Endothelial cell of umbilical vein (primary cell): Measurements from ENCODE around the gene YEATS4.

Experiments
- EZH2 ChIP-seq: IDR thresholded peaks from 2 replicates; pipeline ENCODE4 v1.6.1; 2012; ENCODE audit warnings: borderline replicate concordance, low read depth, mild to moderate bottlenecking, moderate library complexity, low read length, inconsistent platforms; ENCODE audit not compliant: severe bottlenecking
- MYC ChIP-seq: IDR thresholded peaks from one replicate; pipeline ENCODE4 v1.6.1; 2011; ENCODE audit warnings: mild to moderate bottlenecking, low read depth, low read length
- POLR2A ChIP-seq: IDR thresholded peaks from 2 replicates; pipeline ENCODE4 v1.6.1; 2012; ENCODE audit warnings: low read depth, mild to moderate bottlenecking, control low read depth, low read length
- POLR2AphosphoS5 ChIP-seq: IDR thresholded peaks from 2 replicates; pipeline ENCODE4 v1.6.1; 2012; ENCODE audit warnings: low read depth, mild to moderate bottlenecking, control low read depth, low read length, moderate library complexity; ENCODE audit not compliant: insufficient read depth

GRCh38 chr12:69331519-69331908, 28.0 kb upstream of the YEATS4 start:
- TF ChIP-seq POLR2AphosphoS5 (no peak), EZH2 (no peak), MYC (no peak), POLR2A (no peak)
